Stimulated activated CD8-positive, alpha-beta memory T cell treated with anti-CD3 and anti-CD28 coated beads, Interleukin-7, amount 100 ng/mL, for 48 hours (primary cell): Measurements from ENCODE around the gene SEC24B.
"Not testable (repeated sequence)": the region's sequence is repeated elsewhere in the genome, so short reads cannot be mapped to it uniquely, and the experiment has no call there.

Experiments
- DNase-seq, 2 donors: peaks; one replicate each; pipeline ENCODE4 v3.0.0-alpha.2; 2020; ENCODE audit warnings: low read depth in 1 of 2; ENCODE audit errors: extremely low read depth in 1 of 2

SEC24B gene

DNA sequence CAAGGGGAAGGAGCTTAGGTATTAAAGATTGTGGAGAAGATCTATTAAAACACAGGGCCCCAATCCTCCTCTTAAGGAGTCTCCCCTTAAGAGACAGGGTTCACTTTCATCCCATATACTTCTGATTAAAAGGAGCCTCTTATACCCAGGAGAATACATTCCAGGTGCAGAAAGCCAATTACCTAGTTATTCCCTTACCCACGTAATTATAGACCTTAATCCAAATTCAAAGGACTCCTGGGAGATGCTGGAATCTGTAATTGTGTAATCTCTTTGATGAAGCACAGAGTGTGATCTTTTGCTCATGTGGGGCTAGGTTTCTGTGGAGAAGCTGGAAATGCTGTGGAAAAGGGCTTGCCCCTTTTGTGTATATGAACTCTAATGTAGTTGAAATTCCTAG, 1.4 kb upstream of the SEC24B start:
- no peak for DNase-seq

DNA sequence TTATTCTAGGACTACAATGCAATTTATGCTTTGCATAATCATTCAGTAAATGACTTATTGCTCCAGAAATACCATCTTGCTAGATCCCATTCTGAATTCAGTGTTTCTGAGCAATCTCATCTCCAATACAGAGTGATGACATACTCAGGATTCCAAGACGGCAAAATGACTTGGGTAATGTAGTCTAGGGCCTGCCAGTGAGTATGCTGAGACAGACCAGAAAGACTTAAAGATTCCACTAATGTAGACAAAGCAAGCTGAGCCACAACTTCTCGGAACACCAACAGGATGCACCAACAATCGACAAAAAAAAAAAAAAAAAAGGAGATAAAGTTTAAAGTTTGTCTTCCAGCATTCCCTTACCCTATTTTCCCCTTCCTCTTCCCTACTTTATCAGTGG, 919 bp upstream of the SEC24B start:
- no peak for DNase-seq

DNA sequence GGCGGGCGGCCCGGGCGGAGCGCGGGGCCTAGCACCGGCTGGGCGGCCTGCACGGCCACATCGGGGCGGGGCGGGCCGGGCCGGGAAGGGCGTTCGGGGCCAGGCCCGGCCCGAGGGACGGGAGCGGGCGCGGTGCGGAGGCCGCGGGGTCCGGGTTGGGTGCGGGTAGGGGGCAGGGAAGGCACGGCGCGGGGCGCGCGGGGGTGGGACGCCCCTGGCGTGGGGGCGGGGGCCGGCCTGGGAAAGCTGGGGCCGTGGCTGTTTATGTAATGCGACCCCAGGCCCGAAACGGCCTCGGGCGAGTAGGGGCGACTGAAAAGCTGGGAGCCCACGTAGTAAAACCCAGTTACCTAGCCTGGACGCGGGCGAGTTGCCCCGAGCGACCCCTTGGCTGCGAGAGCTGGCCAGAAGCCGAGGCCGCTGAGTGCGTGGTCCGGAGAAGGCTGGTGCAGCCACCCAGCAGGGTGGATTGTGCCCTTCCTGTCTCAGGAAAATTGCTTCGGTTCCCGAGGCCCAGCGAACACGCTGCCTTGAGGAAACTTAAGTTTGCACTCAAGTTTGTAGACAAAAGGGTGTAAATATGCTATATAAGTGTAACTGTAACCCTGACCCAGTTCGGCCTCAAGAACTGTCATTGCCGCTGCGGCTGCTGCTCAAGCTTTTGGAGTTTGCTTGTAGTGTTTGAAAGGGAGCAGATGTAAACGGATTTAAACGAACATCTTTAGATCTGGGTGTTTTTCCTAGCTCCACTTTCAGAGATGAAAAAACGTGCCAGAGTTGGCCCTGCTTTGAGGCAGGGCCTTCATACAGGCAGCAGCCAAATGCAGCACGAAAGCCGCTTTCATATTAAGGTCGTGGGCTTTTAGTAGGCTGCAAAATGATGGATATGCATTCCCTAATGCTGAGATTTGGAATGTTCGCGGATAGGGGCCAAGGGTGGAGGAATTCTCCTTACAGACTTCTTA, 674 bp downstream of the SEC24B start:
- no peak for DNase-seq

DNA sequence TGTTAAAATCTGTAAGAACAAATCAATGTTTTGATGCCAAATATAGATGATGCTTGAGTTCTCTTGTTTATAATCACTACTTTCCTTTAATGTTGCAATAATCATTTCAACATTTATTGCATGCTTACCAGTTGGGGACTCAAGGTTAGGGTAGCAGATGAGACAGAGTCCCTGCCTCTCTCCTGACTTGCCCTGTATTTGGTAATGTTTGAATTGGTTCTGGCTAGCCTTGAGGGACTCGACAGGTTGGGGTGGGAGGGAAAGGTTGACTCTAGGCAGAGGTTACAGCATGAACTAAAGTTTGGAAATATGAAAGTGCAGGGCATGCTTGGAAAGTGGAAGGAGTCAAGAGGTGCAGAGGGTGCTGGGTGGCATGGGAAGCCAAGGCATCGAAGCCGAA, 2.0 kb downstream of the SEC24B start:
- DNase-seq, result no peak

DNA sequence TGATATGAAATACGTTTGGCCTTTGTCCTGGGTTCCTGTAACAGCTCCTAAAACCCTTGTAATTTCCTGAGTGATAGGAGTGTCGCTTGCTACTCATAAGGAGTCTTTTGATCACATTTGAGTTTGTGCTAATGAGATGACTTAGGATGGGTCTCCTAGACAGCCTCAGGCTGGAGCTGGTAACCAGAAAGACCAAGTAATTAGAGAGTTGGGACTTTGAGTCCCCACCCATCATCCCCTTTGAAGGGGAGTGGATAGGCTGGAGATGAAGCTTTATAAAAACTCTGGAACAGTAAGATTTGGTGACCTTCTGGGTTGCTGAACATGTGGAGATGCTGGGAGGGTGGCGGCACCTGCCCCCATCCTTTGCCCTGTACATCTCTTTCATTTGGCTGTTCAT, 2.9 kb downstream of the SEC24B start:
- DNase-seq, result no peak

DNA sequence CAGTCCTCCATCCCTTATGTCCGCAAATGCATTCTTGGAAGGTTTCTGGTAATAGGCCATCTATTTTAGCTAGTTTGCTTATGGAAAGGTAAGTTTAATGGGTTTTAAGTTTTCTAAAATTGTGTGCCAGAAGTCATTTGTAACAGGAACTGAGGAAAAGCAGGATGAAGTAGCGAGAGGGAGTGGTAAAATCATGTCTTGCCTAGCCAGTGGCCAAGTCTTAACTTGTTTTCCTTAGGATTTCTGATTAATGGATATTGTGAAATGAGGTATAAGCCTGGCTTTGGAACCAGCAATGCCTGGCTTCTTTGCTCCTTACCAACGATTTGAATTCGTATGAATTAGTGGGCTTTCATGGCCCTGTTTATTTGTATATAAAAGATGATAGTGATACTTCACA, 7.3 kb downstream of the SEC24B start:
- no peak for DNase-seq

DNA sequence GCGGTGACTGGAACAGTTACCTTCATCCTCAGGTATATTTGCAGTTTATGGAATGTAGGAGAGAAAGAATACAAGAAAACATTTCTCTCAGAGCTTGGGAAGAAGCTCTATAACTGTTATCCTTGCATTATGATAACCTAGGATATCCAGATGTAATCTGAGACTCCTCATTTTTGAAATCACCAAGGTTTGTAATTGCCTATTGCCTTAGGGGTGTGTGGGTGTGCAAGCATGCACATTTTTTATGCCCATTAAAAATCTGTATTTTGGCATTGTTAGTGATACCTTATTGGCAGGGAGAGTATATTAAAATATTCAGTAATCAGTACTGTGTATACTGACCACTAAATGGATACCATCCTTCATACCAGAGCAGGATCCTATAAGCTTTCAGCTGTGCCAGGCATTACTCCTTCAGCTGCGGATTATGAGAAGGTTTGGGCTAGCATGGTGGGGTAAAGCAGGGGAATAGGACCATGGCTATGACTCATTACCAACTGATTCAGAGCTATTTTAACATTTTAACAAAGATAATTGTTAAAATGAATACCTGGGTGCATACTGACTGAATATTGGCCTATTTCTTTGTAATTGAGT, 8.3 kb downstream of the SEC24B start:
- no peak for DNase-seq

DNA sequence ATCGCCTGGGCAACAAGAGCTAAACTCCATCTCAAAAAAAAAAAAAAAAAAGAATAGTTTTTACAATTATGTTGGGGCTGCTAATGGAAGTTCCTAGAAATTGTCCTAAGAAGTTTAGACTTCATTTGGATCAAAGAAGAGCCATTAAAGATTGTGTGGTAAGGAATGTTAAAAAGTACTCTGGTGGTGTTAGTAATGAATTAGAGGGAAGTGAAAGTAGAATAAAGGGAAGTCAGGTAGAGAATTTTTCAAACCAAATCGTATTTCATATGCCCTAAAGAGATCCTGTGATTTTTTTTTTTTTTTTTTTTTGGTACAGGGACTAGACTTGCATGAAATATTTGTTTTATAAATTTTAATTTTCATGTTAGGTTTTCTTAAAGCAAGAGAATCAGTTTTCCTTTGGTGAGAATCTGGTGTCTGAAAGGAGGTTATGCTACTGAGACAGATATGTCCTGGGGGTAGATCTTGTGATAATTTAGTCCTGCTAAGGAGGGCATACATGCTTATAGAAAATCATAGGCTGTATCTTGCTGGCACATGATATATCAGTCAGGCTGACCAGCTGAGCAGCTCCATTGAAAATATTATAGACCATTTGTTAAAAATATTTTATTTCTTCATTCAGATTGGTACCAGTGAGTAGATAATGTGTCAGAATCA, 10.7 kb downstream of the SEC24B start:
- no peak for DNase-seq

DNA sequence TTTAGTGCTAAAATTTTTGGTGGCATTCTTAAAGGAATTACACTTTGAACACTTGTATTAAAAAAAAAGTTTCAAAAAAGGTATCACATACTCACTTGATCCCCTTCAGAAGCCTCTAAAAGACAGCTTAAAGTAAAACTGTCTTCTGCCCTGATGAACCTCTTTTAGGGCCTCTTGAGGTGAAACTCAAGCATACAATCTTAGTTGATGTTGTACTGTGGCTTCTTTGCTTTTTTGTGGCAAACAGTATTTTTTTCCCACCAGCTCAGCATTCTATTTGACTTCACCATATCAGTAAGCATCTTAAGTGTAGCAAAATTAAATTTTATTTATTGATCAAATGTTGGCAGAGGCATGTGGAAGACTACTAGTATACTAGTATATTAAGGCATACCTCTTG, 13.7 kb downstream of the SEC24B start:
- no peak for DNase-seq

DNA sequence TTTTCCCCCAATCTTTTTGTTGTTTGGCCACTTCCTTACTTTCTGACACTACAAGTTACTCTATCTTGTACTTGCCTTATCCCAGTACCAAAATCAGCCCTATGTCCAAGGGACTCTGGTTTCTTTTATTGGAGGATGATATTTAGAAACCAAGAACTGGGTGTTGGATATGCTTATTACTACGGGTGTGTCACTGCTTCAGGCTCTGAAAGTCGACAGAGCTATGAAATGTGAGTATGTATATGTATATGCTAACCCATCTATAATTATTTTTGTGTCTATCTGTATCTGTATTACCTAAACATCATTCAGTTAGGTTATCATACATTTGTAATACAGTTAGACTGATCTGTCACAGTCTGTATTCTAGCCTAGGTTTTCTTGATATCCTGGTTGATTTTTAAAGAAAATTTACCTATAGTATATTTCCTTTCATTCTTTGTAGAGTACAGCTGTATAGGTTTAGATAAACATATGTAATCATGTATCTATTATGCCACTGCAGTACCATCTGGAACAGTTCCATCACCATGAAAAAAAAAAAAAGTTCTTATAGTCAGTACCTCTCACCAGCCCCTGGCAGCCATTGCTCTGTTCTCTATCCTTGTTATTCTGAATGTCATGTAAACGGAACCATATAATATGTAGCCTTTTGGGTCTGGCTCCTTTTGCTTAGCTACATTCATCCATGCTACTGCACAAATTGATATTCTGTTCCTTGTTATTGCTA, 18.1 kb downstream of the SEC24B start:
- DNase-seq, result no peak

DNA sequence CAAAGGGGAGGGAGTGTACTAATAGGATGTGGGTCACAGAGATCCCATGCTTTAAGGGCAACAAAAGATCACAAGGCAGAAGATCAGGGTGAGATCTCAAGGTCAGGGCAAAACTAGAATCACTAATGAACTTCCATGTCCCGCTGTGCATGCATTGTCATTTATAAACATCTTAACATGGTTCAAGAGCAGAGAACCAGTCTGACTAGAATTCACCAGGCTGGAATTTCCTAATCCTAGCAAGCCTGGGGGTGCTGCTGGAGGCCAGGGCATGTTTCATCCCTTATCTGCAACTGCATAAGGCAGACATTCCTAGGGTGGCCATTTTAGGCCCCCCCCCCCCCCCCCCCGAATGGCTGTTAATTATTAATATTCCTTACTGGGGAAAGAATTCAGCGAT, 19.5 kb downstream of the SEC24B start:
- DNase-seq, result not testable (repeated sequence)

DNA sequence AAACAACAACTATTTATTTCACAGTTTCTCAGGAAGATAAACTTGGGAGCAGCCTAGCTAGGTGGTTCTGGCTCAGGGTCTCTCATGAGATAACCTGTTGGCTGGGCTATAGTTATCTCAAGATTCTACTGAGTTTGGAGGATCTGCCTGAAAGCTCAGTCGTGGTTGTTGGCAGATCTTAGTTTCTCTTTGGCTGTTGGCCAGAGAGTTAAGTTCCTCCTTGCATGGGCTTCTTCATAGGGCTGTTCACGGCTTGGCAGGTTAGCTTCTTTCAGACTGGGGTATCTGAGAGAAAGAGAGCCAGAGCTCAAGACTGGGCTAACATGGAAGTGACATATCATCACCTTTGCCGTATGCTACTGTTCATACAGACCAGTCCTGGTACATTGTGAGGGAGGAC, 28.7 kb downstream of the SEC24B start:
- DNase-seq, result no peak

DNA sequence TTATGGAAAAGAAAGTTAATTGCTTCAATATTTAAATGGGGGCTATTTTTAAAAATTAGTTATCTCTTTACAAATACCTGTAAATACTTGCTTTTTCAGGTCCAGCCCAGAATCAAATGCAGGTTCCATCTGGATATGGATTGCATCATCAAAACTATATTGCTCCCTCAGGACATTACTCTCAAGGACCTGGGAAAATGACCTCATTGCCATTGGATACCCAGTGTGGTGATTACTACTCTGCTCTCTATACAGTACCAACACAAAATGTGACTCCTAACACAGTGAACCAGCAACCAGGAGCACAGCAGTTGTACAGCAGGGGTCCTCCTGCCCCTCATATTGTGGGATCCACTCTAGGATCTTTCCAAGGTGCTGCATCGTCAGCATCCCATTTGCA, 29.2 kb downstream of the SEC24B start:
- no peak for DNase-seq

DNA sequence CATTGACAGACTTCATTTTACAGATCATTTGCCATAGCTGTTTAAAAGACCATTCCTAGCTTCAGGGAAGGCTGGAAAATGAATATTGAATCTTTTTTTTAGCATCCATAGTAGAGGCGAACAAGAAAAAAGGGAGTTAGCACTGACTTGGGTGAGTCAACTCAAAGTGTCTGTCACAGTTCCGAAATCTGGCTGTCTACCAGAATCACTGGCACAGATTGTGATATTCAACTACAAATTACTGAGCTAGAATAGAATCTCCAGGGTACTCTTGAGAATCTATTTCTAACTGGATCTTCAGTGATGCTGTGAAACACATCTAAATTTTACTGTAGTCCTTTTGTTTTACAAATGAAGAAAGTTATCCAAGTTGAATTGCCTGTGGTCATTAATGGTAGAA, 31.5 kb downstream of the SEC24B start:
- DNase-seq, result no peak

DNA sequence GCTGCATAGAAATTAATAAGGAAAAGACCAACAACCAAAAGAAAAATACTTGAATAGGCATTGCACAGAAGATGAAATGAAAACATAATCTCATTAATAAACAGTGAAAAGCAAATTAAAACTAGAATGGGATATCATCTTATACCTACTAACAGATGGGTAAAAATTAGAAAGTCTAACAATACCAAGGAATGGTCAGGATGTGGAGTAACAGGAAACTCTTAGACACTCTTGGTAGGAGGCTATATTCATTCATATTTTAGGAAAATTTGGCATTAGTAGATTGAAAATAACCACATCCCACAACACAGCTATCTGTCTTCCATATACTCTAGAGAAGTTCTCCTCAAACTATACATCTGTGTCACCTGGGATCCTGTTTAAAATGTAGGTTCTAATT, 36.3 kb downstream of the SEC24B start:
- DNase-seq, result no peak

DNA sequence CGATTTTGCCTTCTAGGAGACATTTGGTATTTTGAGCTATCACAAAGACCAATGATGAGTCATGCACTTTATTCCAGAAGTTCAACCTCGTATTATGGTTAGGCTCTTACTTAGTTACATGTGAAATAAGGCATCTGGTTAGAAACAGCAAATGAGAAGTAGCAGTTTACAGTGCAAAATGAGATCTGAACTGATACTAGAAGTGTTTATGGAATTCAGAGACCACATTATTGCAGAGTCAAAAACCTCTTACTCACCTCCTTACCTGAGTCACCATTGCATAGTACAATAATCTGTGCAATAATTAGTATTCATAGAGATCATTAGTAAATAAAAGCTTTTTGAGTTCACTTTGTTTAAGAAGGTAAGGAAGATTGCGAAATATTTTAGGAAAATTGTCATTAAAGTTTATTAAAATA, 38.7 kb downstream of the SEC24B start:
- no peak for DNase-seq

DNA sequence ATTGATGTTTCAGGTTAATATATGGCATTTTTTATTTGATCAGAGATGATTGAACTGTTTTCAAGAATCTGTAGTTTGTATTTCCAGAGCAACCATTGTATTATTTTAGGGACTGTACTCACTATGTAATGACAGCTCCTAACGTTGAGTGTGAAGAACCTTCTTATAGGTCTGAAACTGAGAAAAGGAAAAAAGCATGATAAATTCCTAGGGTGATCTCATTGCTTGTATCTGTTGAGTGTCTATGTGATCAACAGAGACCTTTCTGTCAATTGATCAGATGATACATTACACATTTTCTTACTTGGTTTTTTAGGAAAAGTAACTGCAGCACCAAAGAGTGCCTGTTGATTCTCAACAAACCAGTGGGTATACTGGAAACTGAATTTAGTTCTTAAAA, 40.2 kb downstream of the SEC24B start:
- DNase-seq, result no peak

DNA sequence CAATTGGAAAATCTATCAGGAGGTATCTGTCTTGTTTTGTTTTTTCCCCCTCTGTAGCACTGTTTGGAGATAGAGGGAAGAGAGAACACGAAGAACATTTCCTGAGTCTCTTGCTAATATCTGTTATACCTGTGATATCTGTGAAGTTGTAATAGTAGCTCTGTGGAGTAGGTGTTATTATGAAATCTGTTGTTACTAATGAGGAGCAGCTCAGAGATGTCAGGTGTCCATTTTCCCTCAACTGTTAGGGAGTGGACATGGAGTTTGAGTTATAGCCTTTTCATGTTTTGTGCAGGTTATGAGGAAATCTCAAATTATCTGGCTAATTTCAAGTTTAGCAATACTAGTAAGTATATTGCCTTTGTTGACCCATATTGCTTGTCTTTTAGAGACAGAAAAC, 52.4 kb downstream of the SEC24B start:
- DNase-seq, result no peak

DNA sequence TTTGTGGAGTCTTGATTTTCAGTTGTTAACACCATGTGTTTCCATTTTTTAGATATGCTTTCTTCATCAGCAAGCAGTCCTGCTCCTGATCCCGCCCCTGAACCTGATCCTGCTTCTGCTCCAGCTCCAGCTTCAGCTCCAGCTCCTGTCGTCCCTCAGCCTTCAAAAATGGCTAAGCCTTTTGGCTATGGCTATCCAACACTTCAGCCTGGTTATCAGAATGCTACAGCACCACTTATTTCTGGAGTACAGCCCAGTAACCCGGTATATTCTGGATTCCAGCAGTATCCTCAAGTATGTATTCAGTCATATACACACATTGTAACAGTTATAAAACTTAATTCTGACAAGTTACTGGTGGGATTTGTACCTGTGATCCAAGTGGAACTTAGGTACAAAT, 60.9 kb downstream of the SEC24B start:
- no peak for DNase-seq

DNA sequence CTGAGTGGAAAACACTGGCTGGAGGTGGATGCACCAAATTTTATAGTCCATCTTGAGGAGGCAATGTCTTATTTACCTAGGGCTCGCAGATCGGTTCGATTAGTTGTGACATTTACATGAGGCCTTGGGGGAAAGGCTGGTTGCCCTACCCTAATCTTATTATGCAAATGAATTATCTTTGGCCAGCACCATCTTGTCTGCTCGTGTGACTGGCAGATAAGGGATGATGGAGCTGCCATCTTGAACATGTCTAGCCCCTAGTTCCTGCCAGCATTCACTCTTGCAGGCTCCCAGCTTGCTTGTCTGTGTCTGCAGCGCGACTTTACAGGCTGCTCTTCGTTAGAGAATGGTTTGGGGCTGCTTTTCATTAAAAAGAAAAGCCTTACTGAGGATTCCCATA, 61.9 kb downstream of the SEC24B start:
- no peak for DNase-seq

DNA sequence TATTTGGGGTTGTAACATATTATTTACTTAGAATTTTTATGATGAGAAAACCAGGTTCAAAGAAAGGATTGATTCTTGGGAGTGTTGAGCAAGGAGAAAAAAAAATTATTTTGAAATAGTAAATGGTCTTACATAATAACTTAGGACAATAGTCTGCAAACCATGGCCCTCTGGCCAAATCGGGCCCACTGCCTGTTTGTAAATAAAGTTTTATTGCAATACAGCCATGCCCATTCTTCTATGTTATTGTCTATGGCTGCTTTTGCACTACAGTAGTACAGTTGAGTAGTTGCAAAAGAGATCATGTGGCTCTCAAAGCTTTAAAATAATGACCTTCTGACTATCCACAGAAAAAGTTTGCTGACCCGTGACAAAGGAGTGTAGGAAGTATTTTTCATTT, 63.3 kb downstream of the SEC24B start:
- DNase-seq, result no peak
